ENCODE data around the gene ARHGAP6.

- TF ChIP-seq, protein P1, sequence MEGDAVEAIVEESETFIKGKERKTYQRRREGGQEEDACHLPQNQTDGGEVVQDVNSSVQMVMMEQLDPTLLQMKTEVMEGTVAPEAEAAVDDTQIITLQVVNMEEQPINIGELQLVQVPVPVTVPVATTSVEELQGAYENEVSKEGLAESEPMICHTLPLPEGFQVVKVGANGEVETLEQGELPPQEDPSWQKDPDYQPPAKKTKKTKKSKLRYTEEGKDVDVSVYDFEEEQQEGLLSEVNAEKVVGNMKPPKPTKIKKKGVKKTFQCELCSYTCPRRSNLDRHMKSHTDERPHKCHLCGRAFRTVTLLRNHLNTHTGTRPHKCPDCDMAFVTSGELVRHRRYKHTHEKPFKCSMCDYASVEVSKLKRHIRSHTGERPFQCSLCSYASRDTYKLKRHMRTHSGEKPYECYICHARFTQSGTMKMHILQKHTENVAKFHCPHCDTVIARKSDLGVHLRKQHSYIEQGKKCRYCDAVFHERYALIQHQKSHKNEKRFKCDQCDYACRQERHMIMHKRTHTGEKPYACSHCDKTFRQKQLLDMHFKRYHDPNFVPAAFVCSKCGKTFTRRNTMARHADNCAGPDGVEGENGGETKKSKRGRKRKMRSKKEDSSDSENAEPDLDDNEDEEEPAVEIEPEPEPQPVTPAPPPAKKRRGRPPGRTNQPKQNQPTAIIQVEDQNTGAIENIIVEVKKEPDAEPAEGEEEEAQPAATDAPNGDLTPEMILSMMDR (conservative IDR thresholded peaks at IDR 0.05; ENCODE audit: low read depth, low read length), result no peak
- TF ChIP-seq POLR2A (IDR thresholded peaks at IDR 0.05; ENCODE audit: low read depth, low read length) (no peak), SMC3 (IDR thresholded peaks at IDR 0.05; ENCODE audit: low read depth, low read length) (no peak), CEBPB (IDR thresholded peaks at IDR 0.05; ENCODE audit: low read depth, low read length) (no peak), RAD21 (IDR thresholded peaks at IDR 0.05; ENCODE audit: low read length) (no peak), USF2 (IDR thresholded peaks at IDR 0.05; ENCODE audit: low read depth, low read length) (no peak), RCOR1 (IDR thresholded peaks at IDR 0.05; ENCODE audit: insufficient replicate concordance, low read length) (no peak), FOS (IDR thresholded peaks at IDR 0.05; ENCODE audit: low read depth, low read length) (no peak), MXI1 (IDR thresholded peaks at IDR 0.05; ENCODE audit: borderline replicate concordance, low read depth, low read length) (no peak), BHLHE40 (IDR thresholded peaks at IDR 0.05; ENCODE audit: low read depth, low read length) (no peak), MAZ (IDR thresholded peaks at IDR 0.05; ENCODE audit: borderline replicate concordance, low read depth, low read length) (no peak), RFX5 (IDR thresholded peaks at IDR 0.05; ENCODE audit: low read depth, low read length) (no peak)
- TF ChIP-seq, protein P2, sequence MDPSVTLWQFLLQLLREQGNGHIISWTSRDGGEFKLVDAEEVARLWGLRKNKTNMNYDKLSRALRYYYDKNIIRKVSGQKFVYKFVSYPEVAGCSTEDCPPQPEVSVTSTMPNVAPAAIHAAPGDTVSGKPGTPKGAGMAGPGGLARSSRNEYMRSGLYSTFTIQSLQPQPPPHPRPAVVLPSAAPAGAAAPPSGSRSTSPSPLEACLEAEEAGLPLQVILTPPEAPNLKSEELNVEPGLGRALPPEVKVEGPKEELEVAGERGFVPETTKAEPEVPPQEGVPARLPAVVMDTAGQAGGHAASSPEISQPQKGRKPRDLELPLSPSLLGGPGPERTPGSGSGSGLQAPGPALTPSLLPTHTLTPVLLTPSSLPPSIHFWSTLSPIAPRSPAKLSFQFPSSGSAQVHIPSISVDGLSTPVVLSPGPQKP (IDR thresholded peaks at IDR 0.05; ENCODE audit: borderline replicate concordance, low read depth, low read length), result no peak
Measured at GRCh38 chrX:11704725-11705495, 39.2 kb upstream of the ARHGAP6 start.
